Measurements from ENCODE around the gene MCCD1. TPM values are rescaled to one million over a fixed set of nuclear protein-coding genes. Genes with fewer than 3 reads are reported as not detected.
"Not testable (repeated sequence)": the region's sequence is repeated elsewhere in the genome, so short reads cannot be mapped to it uniquely, and the experiment has no call there.

Gene MCCD1
- not detected for polyA plus RNA-seq (2012; ENCODE audit: low read depth, missing spikeins)

GRCh38 chr6:31528821-31529328 is at the start of gene MCCD1:
TSS of gene MCCD1 (plus strand) at chr6:31528962. CDS start at chr6:31529015, 53 bp downstream.
- DNase-seq (ENCODE audit: insufficient read length, low spot score) (no peak), FAIRE-seq (no peak)
- TF ChIP-seq POLR2AphosphoS5 (IDR thresholded peaks at IDR 0.05; ENCODE audit: low read depth, low read length) (no peak; the same call in 1 of the 2 replicates), SPI1 (IDR thresholded peaks at IDR 0.05; ENCODE audit: low read depth, low read length) (no peak), POLR2A (IDR thresholded peaks at IDR 0.05; ENCODE audit: low read depth, low read length) (peak; percentile 56), TAF1 (IDR thresholded peaks at IDR 0.05; ENCODE audit: low read depth, low read length) (no peak)

GRCh38 chr6:31479151-31479932 is 49.4 kb upstream of the MCCD1 start:
- TF ChIP-seq POLR2A (IDR thresholded peaks at IDR 0.05; ENCODE audit: low read depth, low read length) (no peak), TAF1 (IDR thresholded peaks at IDR 0.05; ENCODE audit: low read depth, low read length) (no peak), SPI1 (IDR thresholded peaks at IDR 0.05; ENCODE audit: low read depth, low read length) (no peak), POU2F2 (IDR thresholded peaks at IDR 0.05; ENCODE audit: low read depth, low read length) (no peak), PAX5 (IDR thresholded peaks at IDR 0.05; ENCODE audit: insufficient read depth, low read length, severe bottlenecking) (no peak), POLR2AphosphoS5 (IDR thresholded peaks at IDR 0.05; ENCODE audit: low read depth, low read length) (no peak)
- FAIRE-seq (no peak), DNase-seq (ENCODE audit: insufficient read length, low spot score) (no peak)

- TF ChIP-seq PAX5 (IDR thresholded peaks at IDR 0.05; ENCODE audit: insufficient read depth, low read length, severe bottlenecking): no peak
- no peak for TF ChIP-seq POU2F2 (IDR thresholded peaks at IDR 0.05; ENCODE audit: low read depth, low read length)
- FAIRE-seq (no peak), DNase-seq (ENCODE audit: insufficient read length, low spot score) (no peak)
These were observed 48.7 kb upstream of the MCCD1 start for GRCh38 chr6:31479933-31480535.

GRCh38 chr6:31480574-31480973 is 48.2 kb upstream of the MCCD1 start:
- FAIRE-seq: no peak
- TF ChIP-seq TAF1 (IDR thresholded peaks at IDR 0.05; ENCODE audit: low read depth, low read length) (no peak), POU2F2 (IDR thresholded peaks at IDR 0.05; ENCODE audit: low read depth, low read length) (no peak), POLR2A (IDR thresholded peaks at IDR 0.05; ENCODE audit: low read depth, low read length) (no peak), POLR2AphosphoS5 (IDR thresholded peaks at IDR 0.05; ENCODE audit: low read depth, low read length) (no peak), PAX5 (IDR thresholded peaks at IDR 0.05; ENCODE audit: insufficient read depth, low read length, severe bottlenecking) (no peak), SPI1 (IDR thresholded peaks at IDR 0.05; ENCODE audit: low read depth, low read length) (no peak)
- DNase-seq (ENCODE audit: insufficient read length, low spot score): no peak

GRCh38 chr6:31483392-31483791 is 45.4 kb upstream of the MCCD1 start:
- DNase-seq (ENCODE audit: insufficient read length, low spot score) (no peak), FAIRE-seq (no peak)
- TF ChIP-seq PAX5 (IDR thresholded peaks at IDR 0.05; ENCODE audit: insufficient read depth, low read length, severe bottlenecking) (no peak), TAF1 (IDR thresholded peaks at IDR 0.05; ENCODE audit: low read depth, low read length) (no peak), POU2F2 (IDR thresholded peaks at IDR 0.05; ENCODE audit: low read depth, low read length) (no peak), POLR2AphosphoS5 (IDR thresholded peaks at IDR 0.05; ENCODE audit: low read depth, low read length) (no peak), POLR2A (IDR thresholded peaks at IDR 0.05; ENCODE audit: low read depth, low read length) (no peak), SPI1 (IDR thresholded peaks at IDR 0.05; ENCODE audit: low read depth, low read length) (no peak)

- TF ChIP-seq POU2F2 (IDR thresholded peaks at IDR 0.05; ENCODE audit: low read depth, low read length): no peak
- no peak for TF ChIP-seq SPI1 (IDR thresholded peaks at IDR 0.05; ENCODE audit: low read depth, low read length)
- no peak for TF ChIP-seq TAF1 (IDR thresholded peaks at IDR 0.05; ENCODE audit: low read depth, low read length)
- TF ChIP-seq PAX5 (IDR thresholded peaks at IDR 0.05; ENCODE audit: insufficient read depth, low read length, severe bottlenecking): no peak
- TF ChIP-seq POLR2AphosphoS5 (IDR thresholded peaks at IDR 0.05; ENCODE audit: low read depth, low read length): no peak
- TF ChIP-seq POLR2A (IDR thresholded peaks at IDR 0.05; ENCODE audit: low read depth, low read length): no peak
- no peak for DNase-seq (ENCODE audit: insufficient read length, low spot score)
- no peak for FAIRE-seq
These were observed 43.7 kb upstream of the MCCD1 start for GRCh38 chr6:31485055-31485454.

- peak; percentile 87 for FAIRE-seq
- not testable (repeated sequence) for DNase-seq (ENCODE audit: insufficient read length, low spot score)
These were observed 42.5 kb upstream of the MCCD1 start for GRCh38 chr6:31486065-31486837.

- DNase-seq (ENCODE audit: insufficient read length, low spot score); FAIRE-seq: not testable (repeated sequence)
These were observed 41.1 kb upstream of the MCCD1 start for GRCh38 chr6:31487674-31488073.

GRCh38 chr6:31489086-31489485 is 39.7 kb upstream of the MCCD1 start:
- no peak for TF ChIP-seq POLR2A (IDR thresholded peaks at IDR 0.05; ENCODE audit: low read depth, low read length)
- no peak for TF ChIP-seq POLR2AphosphoS5 (IDR thresholded peaks at IDR 0.05; ENCODE audit: low read depth, low read length)
- no peak for TF ChIP-seq TAF1 (IDR thresholded peaks at IDR 0.05; ENCODE audit: low read depth, low read length)
- no peak for TF ChIP-seq POU2F2 (IDR thresholded peaks at IDR 0.05; ENCODE audit: low read depth, low read length)
- no peak for TF ChIP-seq SPI1 (IDR thresholded peaks at IDR 0.05; ENCODE audit: low read depth, low read length)
- no peak for TF ChIP-seq PAX5 (IDR thresholded peaks at IDR 0.05; ENCODE audit: insufficient read depth, low read length, severe bottlenecking)

More at GRCh38 chr6:31489086-31489485, 39.7 kb upstream of the MCCD1 start:
- FAIRE-seq (no peak), DNase-seq (ENCODE audit: insufficient read length, low spot score) (no peak)
